H9 (cell line): Measurements from ENCODE around the gene HMCES. TPM values are rescaled to one million over a fixed set of nuclear protein-coding genes. Genes with fewer than 3 reads are reported as not detected.

Experiments used
- DNase-seq: peaks from one replicate; pipeline ENCODE4 v3.0.0-alpha.2; 2017
- H2AFZ ChIP-seq: one replicate; pipeline ENCODE4 v1.6.1; 2013; ENCODE audit warnings: mild to moderate bottlenecking, low read length, control low read depth, moderate library complexity
- H2AK5ac ChIP-seq: 2 replicates; pipeline ENCODE4 v1.6.1; 2013; ENCODE audit warnings: low read length, control low read depth, mixed read lengths; ENCODE audit not compliant: insufficient read length
- H2BK120ac ChIP-seq: one replicate; pipeline ENCODE4 v1.6.1; 2013; ENCODE audit warnings: low read depth, mild to moderate bottlenecking, low read length, control low read depth, inconsistent platforms; ENCODE audit not compliant: poor library complexity, severe bottlenecking
- H2BK12ac ChIP-seq: 2 replicates; pipeline ENCODE4 v1.6.1; 2013; ENCODE audit warnings: low read length, control low read depth, mixed read lengths, low read depth; ENCODE audit not compliant: insufficient read length
- H2BK15ac ChIP-seq: 2 replicates; pipeline ENCODE4 v1.6.1; 2013; ENCODE audit warnings: low read depth, low read length, control low read depth
- H2BK20ac ChIP-seq: one replicate; pipeline ENCODE4 v1.6.1; 2013; ENCODE audit warnings: low read depth, mild to moderate bottlenecking, low read length, control low read depth, inconsistent platforms; ENCODE audit not compliant: poor library complexity, severe bottlenecking
- H2BK5ac ChIP-seq: 2 replicates; pipeline ENCODE4 v1.6.1; 2013; ENCODE audit warnings: low read length, control low read depth, mixed read lengths; ENCODE audit not compliant: insufficient read length
- H3K14ac ChIP-seq: 2 replicates; pipeline ENCODE4 v1.6.1; 2013; ENCODE audit warnings: low read length, control low read depth; ENCODE audit not compliant: insufficient read depth
- H3K18ac ChIP-seq: 2 replicates; pipeline ENCODE4 v1.6.1; 2013; ENCODE audit warnings: low read depth, mild to moderate bottlenecking, mixed read lengths, low read length, control low read depth; ENCODE audit not compliant: insufficient read length
- H3K23ac ChIP-seq: 2 replicates; pipeline ENCODE4 v1.6.1; 2013; ENCODE audit warnings: low read length, control low read depth, mixed read lengths, low read depth; ENCODE audit not compliant: insufficient read length
- H3K23me2 ChIP-seq: 2 replicates; pipeline ENCODE4 v1.6.1; 2013; ENCODE audit warnings: low read depth, mild to moderate bottlenecking, mixed read lengths, low read length, control low read depth; ENCODE audit not compliant: insufficient read length, poor library complexity, severe bottlenecking
- H3K27ac ChIP-seq: 2 replicates; pipeline ENCODE4 v1.5.1; 2013; ENCODE audit warnings: low read length, control low read depth, mixed read lengths, low read depth; ENCODE audit not compliant: insufficient read length
- H3K27me3 ChIP-seq: 2 replicates; pipeline ENCODE4 v1.6.1; 2013; ENCODE audit warnings: low read length, control low read depth, inconsistent platforms; ENCODE audit not compliant: insufficient read depth
- H3K4ac ChIP-seq: 2 replicates; pipeline ENCODE4 v1.6.1; 2013; ENCODE audit warnings: low read depth, mild to moderate bottlenecking, control low read depth, inconsistent platforms, low read length, moderate library complexity
- H3K4me1 ChIP-seq: 2 replicates; pipeline ENCODE4 v1.6.1; 2013; ENCODE audit warnings: low read length, control low read depth, inconsistent platforms; ENCODE audit not compliant: insufficient read depth
- H3K4me2 ChIP-seq: 2 replicates; pipeline ENCODE4 v1.6.1; 2013; ENCODE audit warnings: low read length, control low read depth, mixed read lengths; ENCODE audit not compliant: insufficient read length, insufficient read depth
- H3K56ac ChIP-seq: 2 replicates; pipeline ENCODE4 v1.6.1; 2013; ENCODE audit warnings: low read depth, mild to moderate bottlenecking, mixed read lengths, low read length, control low read depth; ENCODE audit not compliant: insufficient read length
- H3K79me1 ChIP-seq: 2 replicates; pipeline ENCODE4 v1.6.1; 2013; ENCODE audit warnings: low read depth, mild to moderate bottlenecking, moderate library complexity, low read length, control low read depth, inconsistent platforms; ENCODE audit not compliant: insufficient read depth, poor library complexity, severe bottlenecking
- H3K79me2 ChIP-seq: 2 replicates; pipeline ENCODE4 v1.6.1; 2013; ENCODE audit warnings: low read length, control low read depth, inconsistent platforms; ENCODE audit not compliant: insufficient read depth
- H3K9ac ChIP-seq: 2 replicates; pipeline ENCODE4 v1.6.1; 2013; ENCODE audit warnings: low read length, control low read depth, mixed read lengths; ENCODE audit not compliant: insufficient read length; ENCODE audit errors: extremely low read depth
- H3K9me3 ChIP-seq: one replicate; pipeline ENCODE4 v1.6.1; 2013; ENCODE audit warnings: low read depth, low read length, inconsistent platforms; ENCODE audit not compliant: control insufficient read depth
- H3T11ph ChIP-seq: one replicate; pipeline ENCODE4 v1.6.1; 2013; ENCODE audit warnings: mild to moderate bottlenecking, low read length, control low read depth, inconsistent platforms
- H4K20me1 ChIP-seq: one replicate; pipeline ENCODE4 v1.6.1; 2013; ENCODE audit not compliant: control insufficient read depth, insufficient read length, insufficient read depth
- H4K5ac ChIP-seq: 2 replicates; pipeline ENCODE4 v1.6.1; 2013; ENCODE audit warnings: low read depth, mild to moderate bottlenecking, mixed read lengths, low read length, control low read depth; ENCODE audit not compliant: insufficient read length
- H4K8ac ChIP-seq: replicated peaks from 2 replicates; pipeline ENCODE4 v1.6.1; 2013; ENCODE audit warnings: low read length, control low read depth, mixed read lengths, low read depth; ENCODE audit not compliant: insufficient read length
- H4K91ac ChIP-seq: 2 replicates; pipeline ENCODE4 v1.6.1; 2013; ENCODE audit warnings: low read depth, mild to moderate bottlenecking, moderate library complexity, mixed read lengths, low read length, control low read depth; ENCODE audit not compliant: insufficient read length
- H3K27ac Mint-ChIP-seq, 3 experiments: 2 replicates in 2 of 3; 3 replicates in 1 of 3; pipeline ENCODE4 v1.8.0; 2020 to 2021; ENCODE audit warnings: mixed read lengths in 3 of 3, mild to moderate bottlenecking in 1 of 3, moderate library complexity in 1 of 3
- H3K27me3 Mint-ChIP-seq: 2 replicates; pipeline ENCODE4 v1.8.0; 2021; ENCODE audit warnings: low read depth, mild to moderate bottlenecking, moderate library complexity, mixed read lengths
- H3K36me3 Mint-ChIP-seq, 3 experiments: 2 replicates in 2 of 3; 3 replicates in 1 of 3; pipeline ENCODE4 v1.8.0; 2020 to 2021; ENCODE audit warnings: low read depth in 3 of 3, mixed read lengths in 3 of 3; ENCODE audit not compliant: insufficient read depth in 1 of 3
- H3K4me1 Mint-ChIP-seq, 2 experiments: 2 replicates each; pipeline ENCODE4 v1.8.0; 2020; ENCODE audit warnings: mixed read lengths in 2 of 2
- H3K4me3 Mint-ChIP-seq, 2 experiments: 2 replicates in 1 of 2; 3 replicates in 1 of 2; pipeline ENCODE4 v1.8.0; 2020 to 2021; ENCODE audit warnings: mild to moderate bottlenecking in 2 of 2, mixed read lengths in 2 of 2, moderate library complexity in 1 of 2
- H3K9me3 Mint-ChIP-seq, 2 experiments: 2 replicates in 1 of 2; 3 replicates in 1 of 2; pipeline ENCODE4 v1.8.0; 2020; ENCODE audit warnings: mild to moderate bottlenecking in 2 of 2, mixed read lengths in 2 of 2, moderate library complexity in 1 of 2
- CTCF ChIP-seq: fragments of 200-600 bp; sonication (generic); conservative IDR thresholded peaks from 3 replicates; pipeline ENCODE4 v1.8.0; 2021; ENCODE audit warnings: antibody characterized with exemption, mild to moderate bottlenecking
- WGBS: extraction: QIAGEN DNeasy Blood & Tissue Kit; methylation state at CpG from one replicate; pipeline ENCODE4 v1.1.7; 2013; ENCODE audit warnings: missing lambda C conversion rate, low lambda C conversion rate, mixed read lengths; ENCODE audit not compliant: insufficient read length; ENCODE audit errors: extremely low coverage; 5-methylcytosine and 5-hydroxymethylcytosine counted together
- total RNA-seq: library from RNA; stranded (reverse); gene quantifications from 2 replicates; pipeline ENCODE4 v1.2.1, GENCODE V29; 2021

Gene HMCES
- total RNA-seq, 1 experiment from 2014 or later: 52.4 TPM

- no peaks in the 10 kb centered on the region for H3K4me1 ChIP-seq
- Mint-ChIP-seq H3K4me1 (peaks cover 16 to 19% of the 10 kb centered on the region in 2 experiments), H3K27me3 (peaks cover 19% of the 10 kb centered on the region), H3K9me3 (peaks cover 3 to 4% of the 10 kb centered on the region in 2 experiments; a peak in 3 of 5 replicates), H3K27ac (no peak overlapping the region), H3K36me3 (no peaks in the 10 kb centered on the region), H3K4me3 (no peak overlapping the region)
- no peak overlapping the region for H2BK20ac ChIP-seq
- H4K5ac ChIP-seq: no peak overlapping the region
- no peaks in the 10 kb centered on the region for H3K9me3 ChIP-seq
- DNase-seq: no peak
- no peak overlapping the region for H4K91ac ChIP-seq
- H3K4me2 ChIP-seq: no peak overlapping the region
- H2AFZ ChIP-seq: no peak overlapping the region
- no peak overlapping the region for H2BK15ac ChIP-seq
- no peak for TF ChIP-seq CTCF
- H3K27me3 ChIP-seq: no peaks in the 10 kb centered on the region
- no peak overlapping the region for H3K4ac ChIP-seq
- H3K79me2 ChIP-seq: no peaks in the 10 kb centered on the region
- H3K23me2 ChIP-seq: peaks cover 7% of the 10 kb centered on the region
- H3K56ac ChIP-seq: no peak overlapping the region
- no peak overlapping the region for H3K18ac ChIP-seq
- H3K14ac ChIP-seq: no peak overlapping the region
- H3K27ac ChIP-seq: no peak overlapping the region
- H2BK120ac ChIP-seq: no peak overlapping the region
- H4K20me1 ChIP-seq: no peaks in the 10 kb centered on the region
- no peak overlapping the region for H2AK5ac ChIP-seq
- no peak overlapping the region for H3K23ac ChIP-seq
- no peak overlapping the region for H2BK5ac ChIP-seq
- H3K9ac ChIP-seq: no peak overlapping the region
- H3K79me1 ChIP-seq: no peaks in the 10 kb centered on the region
- no peak overlapping the region for H3T11ph ChIP-seq
- no peak overlapping the region for H2BK12ac ChIP-seq
- WGBS: no CpG with 5 or more reads among the region's 3 CpGs
- H4K8ac ChIP-seq: no peak overlapping the region
Measured at GRCh38 chr3:129345971-129346370, 67.3 kb downstream of the HMCES start.
